ENCODE measurements around the gene BEST2. TPM values are rescaled to one million over a fixed set of nuclear protein-coding genes. Genes with fewer than 3 reads are reported as not detected.

Gene BEST2
- total RNA-seq, 1 donor from 2014 or later: 1.2 TPM

GRCh38 chr19:12731337-12731736 lies 20.3 kb upstream of the BEST2 start:
- TF ChIP-seq CTCF (IDR thresholded peaks at IDR 0.05) (no peak), POLR2A (IDR thresholded peaks at IDR 0.05) (no peak), POLR2AphosphoS5 (IDR thresholded peaks at IDR 0.05; ENCODE audit: insufficient read depth in 1 of 2, low read depth in 1 of 2) (no peak)
- DNase-seq (ENCODE audit: extremely low spot score in 2 of 2): no peak
- Histone ChIP-seq H3K27me3 (no peaks in the 10 kb centered on the region), H3K27ac (no peak overlapping the region), H3K4me3 (no peak overlapping the region), H3K4me1 (peaks cover 40% of the 10 kb centered on the region), H3K9me3 (no peaks in the 10 kb centered on the region), H3K36me3 (peaks cover 0 to 31% of the 10 kb centered on the region in 2 donors)
- intact Hi-C loops (cut with DNase I): no loop called here

GRCh38 chr19:12733369-12734214 lies 18.0 kb upstream of the BEST2 start:
- TF ChIP-seq CTCF (IDR thresholded peaks at IDR 0.05) (no peak), POLR2AphosphoS5 (IDR thresholded peaks at IDR 0.05; ENCODE audit: insufficient read depth in 1 of 2, low read depth in 1 of 2) (no peak), POLR2A (IDR thresholded peaks at IDR 0.05) (no peak)
- DNase-seq (ENCODE audit: extremely low spot score in 2 of 2): no peak
- peaks cover 0 to 31% of the 10 kb centered on the region in 2 donors for H3K36me3 ChIP-seq
- H3K27me3 ChIP-seq: no peaks in the 10 kb centered on the region
- peak overlapping the region; percentile 90 for H3K27ac ChIP-seq
- intact Hi-C loops (cut with DNase I): no loop called here
- peak overlapping the region; percentile 74 to 79 for H3K4me3 ChIP-seq
- no peaks in the 10 kb centered on the region for H3K9me3 ChIP-seq
- peaks cover 54% of the 10 kb centered on the region for H3K4me1 ChIP-seq

- Histone ChIP-seq H3K36me3 (peaks cover 0 to 14% of the 10 kb centered on the region in 2 donors), H3K4me3 (peak within 1 kb of the TSS; percentile 73 to 81), H3K27me3 (no peaks in the 10 kb centered on the region), H3K9me3 (no peaks in the 10 kb centered on the region), H3K27ac (peak within 1 kb of the TSS; percentile 90), H3K4me1 (peaks cover 44% of the 10 kb centered on the region)
- intact Hi-C loops (cut with DNase I): no loop called here
- DNase-seq (ENCODE audit: extremely low spot score in 2 of 2): peak in 1 of 2 donors; percentile 99
- TF ChIP-seq POLR2AphosphoS5 (IDR thresholded peaks at IDR 0.05; ENCODE audit: insufficient read depth in 1 of 2, low read depth in 1 of 2): peak; percentile 77 to 99
- peak in 1 of 3 experiments; percentile 19 for TF ChIP-seq CTCF (IDR thresholded peaks at IDR 0.05)
- TF ChIP-seq POLR2A (IDR thresholded peaks at IDR 0.05): no peak
These were observed 14.4 kb upstream of the BEST2 start, which contains the start of gene GET3 for GRCh38 chr19:12736995-12737834. GET3 (plus strand) TSS chr19:12737497; CDS start chr19:12737506, 9 bp downstream.

GRCh38 chr19:12737835-12738351 lies 13.7 kb upstream of the BEST2 start:
- H3K36me3 ChIP-seq: peaks cover 0 to 14% of the 10 kb centered on the region in 2 donors
- TF ChIP-seq POLR2AphosphoS5 (IDR thresholded peaks at IDR 0.05; ENCODE audit: insufficient read depth in 1 of 2, low read depth in 1 of 2) (no peak), CTCF (IDR thresholded peaks at IDR 0.05) (no peak), POLR2A (IDR thresholded peaks at IDR 0.05) (no peak)
- H3K27me3 ChIP-seq: no peaks in the 10 kb centered on the region
- H3K4me3 ChIP-seq: peak overlapping the region; percentile 73 to 81
- intact Hi-C loops (cut with DNase I): no loop called here
- H3K9me3 ChIP-seq: no peaks in the 10 kb centered on the region
- H3K4me1 ChIP-seq: peaks cover 37% of the 10 kb centered on the region
- no peak for DNase-seq (ENCODE audit: extremely low spot score in 2 of 2)
- peak overlapping the region; percentile 90 for H3K27ac ChIP-seq
